HG02970 (cell line): Measurements from ENCODE around the gene CREBL2.

Source experiments
- ATAC-seq: cut with Tn5 transposase; IDR thresholded peaks from one replicate; pipeline ENCODE4 v1.9.1; 2021; ENCODE audit warnings: mild to moderate bottlenecking, moderate library complexity, moderate number of reproducible peaks; ENCODE audit not compliant: unreplicated experiment, low FRiP score

CREBL2 gene

GRCh38 chr12:12668005-12668404 lies 56.3 kb downstream of the CREBL2 start:
- no peak for ATAC-seq

- ATAC-seq: no peak
These were observed 57.3 kb downstream of the CREBL2 start for GRCh38 chr12:12669020-12669419.

- ATAC-seq: no peak
These were observed 60.4 kb downstream of the CREBL2 start for GRCh38 chr12:12671850-12672660.

- no peak for ATAC-seq
These were observed 61.6 kb downstream of the CREBL2 start for GRCh38 chr12:12673296-12673695.

DNA sequence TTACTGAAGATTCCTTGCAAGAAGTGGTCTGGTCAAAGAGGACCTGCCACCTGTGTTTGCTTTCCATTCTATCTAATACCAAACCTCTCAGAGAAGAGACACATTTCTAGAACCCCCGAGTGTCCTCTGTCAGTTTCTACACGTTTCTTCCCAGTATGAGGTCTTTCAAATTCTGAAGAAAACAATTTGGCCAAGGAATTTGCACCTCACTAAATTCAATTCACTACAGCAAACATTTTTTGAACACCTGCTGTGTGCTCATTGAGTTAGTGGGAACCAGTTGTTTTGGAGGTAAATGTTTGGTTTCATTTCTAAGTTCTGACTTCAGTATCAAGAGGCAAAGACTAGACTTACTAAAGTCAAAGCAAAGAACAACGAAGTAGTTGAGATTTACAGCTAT lies 64.9 kb downstream of the CREBL2 start:
- ATAC-seq: no peak

DNA sequence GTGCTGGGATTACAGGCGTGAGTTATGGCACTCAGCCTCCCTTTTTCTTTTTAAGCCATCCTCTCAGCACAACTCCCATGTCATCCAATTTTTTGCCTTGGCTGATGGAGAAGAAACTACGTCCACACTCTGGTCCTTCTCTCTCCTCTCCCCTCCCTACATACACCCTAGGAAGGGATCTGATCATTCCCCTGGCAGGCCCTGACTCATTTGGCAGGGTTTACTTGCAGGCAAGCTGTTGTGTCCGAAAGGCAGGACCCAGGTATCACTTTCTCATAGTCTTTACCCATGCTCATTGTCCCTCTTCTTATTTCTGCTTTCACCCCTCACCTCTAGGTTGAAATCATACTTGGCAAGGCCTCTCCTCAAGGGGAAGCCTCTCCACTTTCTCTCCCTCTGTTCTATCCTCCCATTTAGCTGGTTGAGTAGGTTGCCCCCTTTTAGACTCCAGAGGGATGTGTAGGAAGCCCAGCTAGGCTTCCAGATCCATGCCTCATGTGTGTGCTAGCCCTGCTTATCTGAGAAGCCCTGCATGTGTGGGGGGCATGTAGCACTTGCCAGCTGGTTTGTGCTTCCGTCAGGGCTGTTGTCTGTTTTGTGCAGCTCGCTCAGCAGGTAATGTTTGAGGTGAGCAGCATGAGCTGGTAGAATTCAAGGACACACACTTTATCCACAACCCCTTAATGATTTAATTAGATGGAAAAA lies 69.5 kb downstream of the CREBL2 start:
- ATAC-seq: no peak

DNA sequence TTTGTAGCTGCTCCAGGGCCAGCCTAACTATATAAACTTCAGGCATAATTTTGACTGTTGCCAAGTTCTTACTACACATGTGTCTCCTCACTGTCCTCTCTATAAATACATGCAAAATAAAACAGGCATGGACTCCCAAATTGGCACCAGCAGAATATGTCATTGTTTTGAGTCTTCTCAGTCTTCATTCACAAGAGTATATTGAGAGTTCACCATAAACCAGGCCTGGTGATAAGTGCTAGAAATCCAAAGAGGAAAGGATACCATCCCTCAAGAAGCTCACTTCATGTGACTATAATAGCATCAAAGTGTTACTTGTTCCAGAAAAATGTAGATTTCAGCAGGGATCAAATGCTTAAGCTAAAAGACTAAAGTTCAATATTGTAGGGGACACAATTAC lies 70.6 kb downstream of the CREBL2 start:
- no peak for ATAC-seq

- ATAC-seq: no peak
These were observed 71.5 kb downstream of the CREBL2 start for GRCh38 chr12:12683136-12683697.

DNA sequence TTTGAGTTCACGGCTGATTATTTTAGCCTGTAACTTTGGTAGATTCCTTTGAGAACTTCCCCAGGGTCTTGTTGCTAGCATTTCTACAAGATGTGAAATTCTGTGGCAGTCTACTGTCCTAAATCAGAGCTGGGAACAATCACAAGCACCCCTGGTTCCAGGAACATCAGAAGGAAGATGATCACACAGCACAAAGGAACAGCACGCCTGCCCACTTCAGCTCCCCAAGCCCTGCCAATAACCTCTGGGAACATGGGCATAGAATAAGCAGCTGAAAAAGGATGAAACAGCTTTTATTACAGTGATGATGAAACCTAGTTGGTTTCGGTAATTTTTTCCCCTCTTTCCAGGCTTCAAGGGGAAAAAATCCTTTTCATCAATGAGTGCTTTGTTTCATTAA lies 72.0 kb downstream of the CREBL2 start:
- no peak for ATAC-seq

- ATAC-seq: no peak
These were observed 72.9 kb downstream of the CREBL2 start for GRCh38 chr12:12684375-12685106.

- ATAC-seq: no peak
These were observed 73.6 kb downstream of the CREBL2 start for GRCh38 chr12:12685305-12685704.

DNA sequence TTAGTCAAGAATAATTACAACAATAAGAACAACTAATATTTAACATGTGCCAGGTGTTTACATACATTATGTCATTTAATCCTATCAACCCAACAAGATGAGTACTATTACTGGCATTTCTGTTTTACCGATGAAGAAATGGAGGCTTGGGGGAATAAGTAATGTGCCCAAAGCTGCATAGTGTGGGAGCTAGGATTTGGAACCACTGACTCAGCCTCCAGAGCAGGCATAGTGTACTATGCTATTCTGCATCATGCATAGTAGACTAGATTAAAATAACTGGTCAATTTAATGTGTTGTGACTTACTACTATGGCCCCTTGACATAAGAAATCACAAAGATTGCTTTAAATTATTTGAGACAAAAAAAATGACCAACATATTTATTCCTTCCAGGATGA lies 74.8 kb downstream of the CREBL2 start:
- ATAC-seq: no peak

GRCh38 chr12:12686925-12687324 lies 75.2 kb downstream of the CREBL2 start:
- no peak for ATAC-seq

DNA sequence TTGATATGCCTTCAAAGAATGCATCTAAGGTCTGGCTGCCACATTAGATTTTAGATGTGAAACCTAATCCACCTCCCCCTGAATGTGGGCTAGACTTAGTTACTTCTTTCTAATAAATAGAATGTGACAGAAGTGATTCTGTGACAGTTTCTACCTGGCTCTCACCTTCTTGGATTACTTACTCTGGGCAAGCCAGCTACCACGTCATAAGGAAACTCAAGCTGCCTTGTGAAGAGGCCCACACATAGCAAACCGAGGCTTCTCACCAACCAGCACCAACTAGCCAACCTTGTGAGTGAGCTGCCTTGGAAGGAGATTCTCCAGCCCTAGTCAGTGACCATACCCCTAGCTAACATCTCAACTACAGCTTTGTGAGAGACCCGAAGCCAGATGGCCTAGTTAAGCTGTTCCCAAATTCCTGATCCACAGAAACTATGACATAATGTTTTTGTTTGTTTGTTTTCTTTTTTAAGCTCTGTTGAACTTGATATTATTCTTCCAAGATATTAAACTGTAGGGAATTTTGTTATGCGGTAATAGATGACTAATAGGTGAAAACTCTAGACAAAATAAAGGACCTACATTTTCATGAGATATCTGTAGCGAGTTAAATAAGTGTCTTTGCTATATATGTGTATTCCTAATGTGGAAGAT lies 78.1 kb downstream of the CREBL2 start:
- no peak for ATAC-seq

- no peak for ATAC-seq
These were observed 79.9 kb downstream of the CREBL2 start for GRCh38 chr12:12691549-12691948.

DNA sequence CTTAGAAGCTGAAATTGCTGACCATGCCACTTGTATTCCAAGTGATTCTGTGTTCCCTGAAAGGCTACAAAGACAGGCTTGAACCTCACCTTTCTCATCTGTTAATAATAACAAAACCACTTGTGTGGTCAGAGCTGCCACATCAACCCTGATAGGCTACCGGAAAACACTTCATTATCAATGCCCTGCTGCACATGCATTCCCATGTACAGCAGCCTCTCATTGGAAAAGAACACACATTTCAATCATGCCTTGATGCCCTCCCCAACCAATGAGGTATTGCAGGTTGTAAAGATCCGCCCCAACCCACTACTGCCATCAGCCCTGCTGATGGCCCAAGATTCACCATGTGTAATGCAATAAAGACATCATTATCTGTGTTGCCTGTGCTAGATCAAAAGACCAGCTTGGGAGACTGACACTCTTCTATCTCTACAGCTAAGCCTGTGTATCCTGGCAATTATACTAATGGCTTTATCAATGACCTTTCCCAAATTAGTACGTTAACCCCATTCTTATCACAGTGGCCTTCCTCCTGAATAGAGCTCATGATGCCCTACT lies 81.5 kb downstream of the CREBL2 start:
- no peak for ATAC-seq
